HG03442 (cell line): ENCODE data around the gene CNTN3.

Experiments used
- ATAC-seq: cut with Tn5 transposase; IDR thresholded peaks from one replicate; pipeline ENCODE4 v1.9.1; 2021; ENCODE audit warnings: mild to moderate bottlenecking, moderate library complexity; ENCODE audit not compliant: unreplicated experiment

Gene CNTN3

GRCh38 chr3:74613060-74613459 lies 1.4 kb downstream of the CNTN3 start:
- ATAC-seq: no peak

GRCh38 chr3:74611206-74611605 lies 3.3 kb downstream of the CNTN3 start:
- no peak for ATAC-seq

GRCh38 chr3:74607803-74608202 lies 6.7 kb downstream of the CNTN3 start:
- no peak for ATAC-seq

GRCh38 chr3:74606996-74607395 lies 7.5 kb downstream of the CNTN3 start:
- ATAC-seq: no peak

- no peak for ATAC-seq
Observed at GRCh38 chr3:74605437-74605836, 9.0 kb downstream of the CNTN3 start.

GRCh38 chr3:74603292-74603691 lies 11.2 kb downstream of the CNTN3 start:
- no peak for ATAC-seq

GRCh38 chr3:74602471-74602870 lies 12.0 kb downstream of the CNTN3 start:
- no peak for ATAC-seq

- no peak for ATAC-seq
Observed at GRCh38 chr3:74601793-74602192, 12.7 kb downstream of the CNTN3 start.

GRCh38 chr3:74599564-74599963 lies 14.9 kb downstream of the CNTN3 start:
- ATAC-seq: no peak

GRCh38 chr3:74593152-74593551 lies 21.3 kb downstream of the CNTN3 start:
- no peak for ATAC-seq

GRCh38 chr3:74592359-74592758 lies 22.1 kb downstream of the CNTN3 start:
- no peak for ATAC-seq

- no peak for ATAC-seq
Observed at GRCh38 chr3:74591946-74592345, 22.5 kb downstream of the CNTN3 start.

- no peak for ATAC-seq
Observed at GRCh38 chr3:74591342-74591741, 23.1 kb downstream of the CNTN3 start.

- no peak for ATAC-seq
Observed at GRCh38 chr3:74590620-74591262, 23.7 kb downstream of the CNTN3 start.

GRCh38 chr3:74584782-74585181 lies 29.7 kb downstream of the CNTN3 start:
- ATAC-seq: no peak

GRCh38 chr3:74582982-74583381 lies 31.5 kb downstream of the CNTN3 start:
- no peak for ATAC-seq

GRCh38 chr3:74575857-74576256 lies 38.6 kb downstream of the CNTN3 start:
- no peak for ATAC-seq

- ATAC-seq: no peak
Observed at GRCh38 chr3:74571118-74571517, 43.3 kb downstream of the CNTN3 start.
